Stromal cell of bone marrow (primary cell): ENCODE results near the gene TMEM185B.

Experiments used
- DNase-seq: peaks from one replicate; pipeline ENCODE4 v3.0.0-alpha.2; 2012; ENCODE audit warnings: low read depth

The TMEM185B gene

DNA sequence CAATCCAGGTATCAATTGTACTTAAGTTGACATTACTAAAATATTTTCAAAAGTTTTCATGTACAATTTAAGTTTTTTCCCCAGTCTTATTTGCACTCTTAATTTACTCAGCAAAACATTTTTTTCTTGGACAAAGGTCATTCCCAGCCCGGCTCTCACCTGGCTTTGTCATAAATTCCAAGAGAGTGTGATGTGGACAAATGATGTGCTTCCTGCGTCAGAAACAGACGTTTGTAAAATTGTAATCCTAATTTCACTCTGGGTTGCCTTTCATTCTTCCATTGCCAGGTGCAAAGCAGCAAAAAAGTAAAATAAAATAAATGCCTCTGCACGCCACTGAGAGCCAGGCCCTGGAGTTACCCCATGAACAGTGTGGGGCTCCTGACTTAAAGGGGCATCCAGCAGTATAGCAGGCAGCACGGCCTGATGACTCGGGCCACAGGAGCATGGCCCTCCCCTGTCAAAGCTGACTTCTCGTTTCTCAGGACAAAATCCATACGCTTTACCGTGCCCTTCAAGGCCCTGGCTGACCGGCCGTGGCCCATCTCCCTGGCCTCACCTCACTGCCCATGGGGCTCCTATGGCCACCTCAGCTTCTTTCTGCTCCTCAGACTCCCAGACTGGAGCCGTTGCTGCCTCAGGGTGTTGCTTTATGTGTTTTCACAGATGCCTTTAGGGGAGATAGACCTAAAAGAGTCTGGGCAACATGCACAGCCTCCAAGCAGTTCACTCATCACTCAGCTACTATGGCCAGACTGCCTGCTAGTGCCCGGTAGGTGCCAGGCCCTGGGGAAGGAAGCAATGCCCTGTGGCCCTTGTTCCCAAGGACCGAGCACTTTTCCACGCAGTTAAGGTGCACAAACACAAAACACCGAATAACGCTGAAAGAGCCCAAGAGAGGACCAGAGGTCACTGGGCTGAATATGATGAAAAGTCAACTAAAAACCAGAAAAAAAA, 7.6 kb upstream of the TMEM185B start:
- DNase-seq, result no peak

- DNase-seq, result no peak
These were observed 6.1 kb upstream of the TMEM185B start for GRCh38 chr2:120229341-120229740.

DNA sequence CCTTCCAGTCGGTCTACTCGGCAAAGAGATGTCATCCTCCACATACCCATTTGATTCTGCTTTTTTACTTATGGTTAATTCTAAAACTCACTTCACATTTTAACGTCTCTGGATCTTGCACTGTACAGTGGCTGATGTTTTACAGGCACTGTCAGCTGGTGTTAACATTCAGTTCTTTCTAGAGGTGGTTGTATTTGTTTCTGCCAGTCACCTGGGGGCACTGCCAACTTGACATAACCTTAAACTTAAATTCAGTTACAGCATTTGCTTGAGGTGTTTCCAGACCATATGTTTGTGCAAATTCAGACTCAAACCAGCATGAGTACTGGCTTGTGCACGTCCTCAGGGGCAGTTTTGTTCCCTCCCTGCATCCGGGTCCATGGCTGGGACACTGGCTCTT, 5.3 kb upstream of the TMEM185B start:
- DNase-seq, result no peak

- no peak for DNase-seq
These were observed 4.2 kb upstream of the TMEM185B start for GRCh38 chr2:120227111-120227991.

GRCh38 chr2:120226316-120226715, 3.1 kb upstream of the TMEM185B start:
- no peak for DNase-seq

- no peak for DNase-seq
These were observed 2.4 kb upstream of the TMEM185B start for GRCh38 chr2:120225549-120226065.

DNA sequence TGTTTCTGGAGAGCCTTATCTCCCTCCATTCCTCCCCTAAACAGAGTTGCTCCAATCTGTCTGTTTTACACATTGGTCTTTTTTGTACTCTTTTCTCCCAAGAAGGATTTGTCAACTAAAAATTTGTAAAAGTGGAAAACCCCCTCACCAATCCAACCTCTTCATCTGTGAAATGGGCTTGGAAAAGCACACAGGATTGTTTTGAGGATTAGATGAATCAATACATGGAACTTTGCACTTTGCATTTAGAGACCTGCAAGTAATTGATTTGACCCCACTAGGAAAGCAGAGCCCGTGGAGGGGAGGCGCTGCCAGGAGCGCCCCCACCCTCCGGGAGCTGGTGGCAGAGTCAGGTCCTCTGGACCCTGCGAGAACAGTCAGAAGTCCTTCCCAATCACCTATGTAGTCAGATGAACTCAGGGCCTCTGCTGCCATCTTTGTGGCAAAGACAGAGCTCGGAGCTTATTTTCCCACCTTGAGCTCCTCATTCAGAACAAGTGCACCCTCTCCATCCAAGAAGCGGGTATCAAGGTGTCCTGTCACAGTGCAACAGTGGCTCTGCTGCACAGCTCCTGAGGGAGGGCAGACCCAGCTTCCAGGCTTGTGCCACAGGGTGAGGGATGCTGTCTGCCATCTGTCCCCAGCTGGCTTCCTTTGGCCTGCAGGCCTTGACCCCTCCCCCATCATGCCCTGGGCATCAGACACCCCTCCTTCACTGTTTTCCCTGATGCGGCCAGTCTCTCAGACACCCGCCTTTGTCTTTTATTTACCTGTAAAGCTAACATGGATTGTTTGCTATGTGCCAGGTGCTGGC, 1.7 kb upstream of the TMEM185B start:
- DNase-seq, result no peak

DNA sequence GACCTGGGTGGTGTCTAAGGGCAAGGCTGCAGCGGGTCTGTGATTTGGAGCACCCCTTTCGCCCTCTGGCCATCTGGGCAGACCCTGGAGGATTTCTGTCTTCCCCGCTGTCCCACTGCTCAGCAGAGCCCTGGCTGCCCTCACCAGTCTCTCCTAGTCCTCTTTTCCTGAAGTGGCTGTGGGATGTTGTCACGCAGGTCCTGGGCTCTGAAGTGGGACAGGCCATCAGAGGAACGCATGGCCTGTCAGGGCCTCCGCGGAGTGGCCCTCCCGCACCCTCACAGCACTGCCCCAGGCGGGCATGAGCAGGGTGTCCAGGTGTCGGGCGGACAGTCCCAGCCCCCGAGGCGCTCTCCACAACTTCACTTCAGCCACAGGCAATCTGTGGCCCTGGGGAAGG, 1.1 kb upstream of the TMEM185B start:
- DNase-seq, result no peak

- no peak for DNase-seq
These were observed 790 bp downstream of the TMEM185B start for GRCh38 chr2:120222186-120223033.

- no peak for DNase-seq
These were observed 1.6 kb downstream of the TMEM185B start for GRCh38 chr2:120221616-120222015.

DNA sequence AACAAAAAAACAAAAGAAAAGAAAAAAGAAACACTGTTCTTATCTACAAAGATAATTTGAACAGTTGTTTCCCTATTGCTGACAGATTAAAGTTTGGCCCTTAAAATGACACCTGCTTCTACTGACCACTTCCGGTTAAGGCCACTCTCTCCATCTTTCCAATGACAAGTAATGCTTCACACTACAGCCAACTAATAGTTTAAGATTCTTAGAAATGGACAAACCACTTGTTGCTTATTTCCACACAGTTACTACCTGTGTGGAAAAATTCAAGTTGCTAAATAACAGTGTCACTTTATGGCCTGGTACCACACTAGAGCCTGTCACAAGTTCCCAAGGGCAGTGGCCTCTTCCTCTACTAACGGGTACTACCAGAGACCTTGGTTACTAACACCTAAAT, 2.4 kb downstream of the TMEM185B start:
- no peak for DNase-seq

- no peak for DNase-seq
These were observed 3.4 kb downstream of the TMEM185B start for GRCh38 chr2:120219766-120220165.

DNA sequence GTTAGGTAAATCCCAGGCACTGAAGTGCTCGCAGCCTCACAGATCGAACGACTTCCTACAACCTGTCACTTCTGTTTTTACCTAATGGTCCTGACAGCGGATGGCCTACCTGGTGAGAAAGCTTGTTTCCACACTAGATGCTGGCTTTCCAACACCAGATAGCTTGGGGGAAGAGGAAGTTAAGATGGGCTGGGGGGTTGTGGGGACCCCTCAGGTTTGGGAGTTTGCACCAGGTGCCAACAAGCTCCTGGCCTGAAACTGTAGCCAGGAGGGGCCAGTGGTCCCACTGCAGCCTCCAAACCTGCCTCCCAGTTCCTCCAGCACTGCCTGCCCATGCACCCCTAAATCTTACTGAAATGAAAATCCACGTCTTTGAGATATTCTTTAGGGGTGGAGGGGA, 3.9 kb downstream of the TMEM185B start:
- DNase-seq, result no peak

- no peak for DNase-seq
These were observed 5.0 kb downstream of the TMEM185B start for GRCh38 chr2:120218181-120218580.

- no peak for DNase-seq
These were observed 12.9 kb downstream of the TMEM185B start for GRCh38 chr2:120210270-120210693.

- DNase-seq, result no peak
These were observed 13.6 kb downstream of the TMEM185B start for GRCh38 chr2:120209427-120210269.

DNA sequence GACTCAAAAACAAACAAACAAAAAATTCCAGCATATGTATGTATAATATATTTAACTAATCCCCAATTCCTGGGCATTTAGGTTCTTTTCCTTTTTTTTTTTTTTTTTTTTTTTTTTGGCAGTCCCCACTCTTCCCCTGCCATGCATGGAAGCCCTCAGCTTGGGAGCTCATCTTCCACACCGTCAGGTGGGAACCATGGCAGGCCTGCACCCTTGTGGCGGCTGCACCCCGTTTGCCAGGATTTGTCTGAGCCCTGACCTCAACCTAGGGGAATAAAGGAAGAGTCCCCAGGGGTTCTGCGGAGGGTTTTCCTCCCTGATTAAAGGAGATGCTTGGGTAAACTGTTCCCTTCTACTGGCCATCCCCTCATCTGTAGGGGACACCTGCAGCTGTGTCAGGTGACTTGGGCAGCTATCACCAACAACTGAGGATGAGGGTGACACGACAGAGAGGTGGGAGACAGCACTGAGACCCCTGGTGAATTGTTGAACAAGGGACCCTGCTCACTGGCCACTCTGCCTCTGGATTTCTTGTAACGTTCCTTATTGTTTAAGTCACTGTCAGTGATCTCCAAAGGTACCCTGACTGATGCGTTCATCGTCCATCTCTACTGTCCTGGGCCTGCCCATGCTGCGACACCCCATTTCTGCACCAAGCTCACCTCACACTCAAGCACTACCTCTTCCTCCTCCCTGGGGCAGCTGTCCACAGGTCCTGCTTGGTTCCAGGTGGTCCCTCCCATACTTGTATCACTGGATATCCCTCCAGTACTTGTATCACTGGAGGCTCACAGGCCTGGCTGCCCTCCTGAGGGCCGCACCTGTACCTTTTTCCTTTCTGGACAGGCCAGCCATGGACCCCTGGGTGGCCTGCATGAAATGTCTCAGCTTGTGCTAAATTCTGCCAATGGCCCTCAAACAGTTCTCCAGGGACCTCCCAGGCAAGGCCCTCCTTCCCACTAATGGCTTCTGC, 14.5 kb downstream of the TMEM185B start:
- DNase-seq, result no peak

GRCh38 chr2:120206022-120206581, 17.1 kb downstream of the TMEM185B start:
- DNase-seq, result no peak
